ENCODE measurements around the gene GET4. TPM values are rescaled to one million over a fixed set of nuclear protein-coding genes. Genes with fewer than 3 reads are reported as not detected.
A peak's percentile ranks its signal among the peaks of the same experiment; 100 is the strongest.

The GET4 gene
- total and polyA plus RNA-seq, 2 of the 13 experiments (the other 11 are each of a cell fraction or from before 2014, with no cell fraction given) = 28.2 to 35.2 TPM

DNA sequence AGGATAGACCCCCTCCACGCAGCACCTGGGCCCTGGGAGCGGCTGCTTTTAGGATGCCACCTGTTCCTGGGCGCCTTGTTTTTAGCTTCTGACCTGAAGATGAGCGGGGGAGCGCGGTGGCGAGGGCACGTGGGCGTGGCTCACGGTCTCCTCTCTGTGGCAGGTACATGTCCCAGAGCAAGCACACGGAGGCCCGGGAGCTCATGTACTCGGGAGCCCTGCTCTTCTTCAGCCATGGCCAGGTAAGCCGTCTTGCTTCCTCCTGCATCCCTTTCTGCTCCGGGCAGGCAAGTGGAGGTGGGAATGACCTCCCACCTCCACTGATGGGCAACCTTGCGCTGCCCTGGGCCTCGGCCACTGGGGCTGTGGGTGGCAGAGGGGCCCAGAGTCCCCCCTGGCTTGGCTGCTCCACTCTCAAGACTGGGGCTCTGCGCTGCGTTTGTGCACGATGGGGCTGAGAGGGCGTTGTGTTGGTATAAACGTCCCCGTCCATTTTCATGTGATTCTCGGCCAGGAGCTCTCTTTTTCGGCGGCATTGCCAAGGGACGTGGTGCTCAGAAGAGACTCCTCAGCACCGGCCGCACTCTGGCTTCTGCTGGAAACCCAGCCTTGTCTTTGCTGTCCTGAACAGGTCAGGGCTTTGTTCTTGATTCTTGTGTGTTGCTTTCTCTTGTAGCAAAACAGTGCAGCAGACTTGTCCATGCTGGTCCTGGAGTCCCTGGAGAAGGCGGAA is 9.7 kb downstream of the GET4 start:
- peaks cover 33 to 46% of the 10 kb centered on the region in 2 experiments; a peak in 4 of 5 replicates for H3K36me3 ChIP-seq (replicated peaks in 1 of 2; ENCODE audit: control insufficient read depth in 1 of 2, insufficient read depth in 2 of 2, low read length in 2 of 2)
- in situ Hi-C loops (cut with HindIII; ENCODE audit: extremely low pct_ligation_motif_present, low pct_unique_long_range_greater_than_20kb) (no loop called here), intact Hi-C loops (cut with micrococcal nuclease; ENCODE audit: unreplicated experiment) (no loop called here)
- TF ChIP-seq SRSF1 (optimal IDR thresholded peaks at IDR 0.05; ENCODE audit: low read depth, low read length) = no peak
- peak; percentile 7 for TF ChIP-seq AGO2 (optimal IDR thresholded peaks at IDR 0.05; ENCODE audit: low read depth, low read length)
- peaks cover 22% of the 10 kb centered on the region; the same call in 1 of the 2 replicates for H4K20me1 ChIP-seq (ENCODE audit: insufficient read depth, low read length)
- CTCF ChIA-PET (ENCODE audit: low intra/inter-chr PET ratio, low total read pairs) = no interaction called here
- 94% methylated on average over 24 of the region's 30 CpGs for WGBS (ENCODE audit: low lambda C conversion rate)
- ATAC-seq (no peak), FAIRE-seq (no peak), DNase-seq (ENCODE audit: low spot score) (no peak)
- H3K27me3 ChIP-seq (ENCODE audit: control insufficient read depth in 1 of 2, insufficient read depth in 2 of 2, low read length in 2 of 2) = no peaks in the 10 kb centered on the region
- no peak overlapping the region for H3K4me3 ChIP-seq (replicated peaks in 1 of 3; ENCODE audit: insufficient read depth in 1 of 3, low read depth in 2 of 3, low read length in 3 of 3)
- H3K4me1 ChIP-seq (ENCODE audit: insufficient read depth, low read length) = peaks cover 13% of the 10 kb centered on the region
- no peak overlapping the region for H3K4me2 ChIP-seq (ENCODE audit: low read depth, low read length)
- BruUV-seq (replicated peaks) = no TSS peak
- H3K79me2 ChIP-seq (ENCODE audit: insufficient read depth, low read length) = peaks cover 75% of the 10 kb centered on the region
- H3K27ac ChIP-seq (ENCODE audit: extremely low read length, insufficient read depth, low read length) = no peak overlapping the region
- H3K9me3 ChIP-seq (ENCODE audit: low read length) = no peaks in the 10 kb centered on the region
- POLR2A ChIA-PET = no interaction called here
- no peak overlapping the region for H2AFZ ChIP-seq (ENCODE audit: low read length)
- H3K9ac ChIP-seq (ENCODE audit: insufficient read depth, low read depth, low read length) = no peak overlapping the region

DNA sequence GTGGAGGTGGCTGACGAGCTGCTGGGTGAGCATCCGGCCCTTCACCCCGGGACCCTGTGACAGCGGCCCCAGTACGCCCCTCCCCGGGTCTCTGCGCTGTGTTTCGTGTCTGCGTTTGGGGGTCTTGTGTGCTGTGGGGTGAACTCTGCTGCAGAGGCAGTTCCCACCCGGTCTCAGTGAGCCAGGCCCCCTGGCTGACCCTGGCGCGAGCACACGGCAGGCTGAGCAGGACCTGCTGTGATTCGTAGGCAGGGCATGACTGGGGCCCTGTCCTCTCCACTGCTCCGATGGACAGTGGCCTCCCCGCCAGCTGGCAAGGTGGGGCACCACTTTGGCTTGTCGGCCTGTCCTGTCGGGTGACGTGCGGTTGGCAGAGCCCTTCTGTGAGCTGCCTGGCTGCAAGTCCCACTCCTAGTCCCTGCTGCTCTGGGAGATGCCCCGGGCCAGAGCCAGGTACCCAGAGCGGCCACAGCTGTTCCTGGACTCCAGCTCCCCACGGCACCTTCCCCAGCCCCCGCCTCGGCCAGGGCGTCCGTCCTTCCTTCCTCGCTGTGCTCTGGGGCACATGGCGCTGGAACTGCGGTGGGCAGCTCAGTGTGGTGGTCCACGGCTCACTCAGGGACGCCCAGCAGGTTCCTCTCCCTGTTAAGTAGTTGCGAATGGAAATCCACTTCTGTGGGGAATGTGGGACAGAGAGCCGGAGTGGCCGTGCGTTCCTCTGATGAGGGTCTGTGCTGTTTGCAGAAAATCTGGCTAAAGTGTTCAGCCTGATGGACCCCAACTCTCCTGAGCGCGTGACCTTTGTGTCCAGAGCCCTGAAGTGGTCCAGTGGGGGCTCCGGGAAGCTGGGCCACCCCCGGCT is 10.5 kb downstream of the GET4 start:
- CTCF ChIA-PET (ENCODE audit: low intra/inter-chr PET ratio, low total read pairs) = no interaction called here
- peaks cover 13% of the 10 kb centered on the region for H3K4me1 ChIP-seq (ENCODE audit: insufficient read depth, low read length)
- BruUV-seq (replicated peaks) = no TSS peak
- H2AFZ ChIP-seq (ENCODE audit: low read length) = no peak overlapping the region
- TF ChIP-seq ZMYM4 (CRISPR knock-in tag; IDR thresholded peaks at IDR 0.05) (no peak), ZNF530 (CRISPR knock-in tag; IDR thresholded peaks at IDR 0.05; ENCODE audit: low read depth) (no peak), AGO2 (optimal IDR thresholded peaks at IDR 0.05; ENCODE audit: low read depth, low read length) (peak; percentile 41), PITX1 (CRISPR knock-in tag; IDR thresholded peaks at IDR 0.05) (no peak), PPARG (CRISPR knock-in tag; conservative IDR thresholded peaks at IDR 0.05) (no peak), HNRNPK (IDR thresholded peaks at IDR 0.05; ENCODE audit: low read depth, low read length, poor library complexity, severe bottlenecking) (no peak), HNRNPH1 (optimal IDR thresholded peaks at IDR 0.05; ENCODE audit: low read depth, low read length) (no peak)
- TF ChIP-seq, protein P1, sequence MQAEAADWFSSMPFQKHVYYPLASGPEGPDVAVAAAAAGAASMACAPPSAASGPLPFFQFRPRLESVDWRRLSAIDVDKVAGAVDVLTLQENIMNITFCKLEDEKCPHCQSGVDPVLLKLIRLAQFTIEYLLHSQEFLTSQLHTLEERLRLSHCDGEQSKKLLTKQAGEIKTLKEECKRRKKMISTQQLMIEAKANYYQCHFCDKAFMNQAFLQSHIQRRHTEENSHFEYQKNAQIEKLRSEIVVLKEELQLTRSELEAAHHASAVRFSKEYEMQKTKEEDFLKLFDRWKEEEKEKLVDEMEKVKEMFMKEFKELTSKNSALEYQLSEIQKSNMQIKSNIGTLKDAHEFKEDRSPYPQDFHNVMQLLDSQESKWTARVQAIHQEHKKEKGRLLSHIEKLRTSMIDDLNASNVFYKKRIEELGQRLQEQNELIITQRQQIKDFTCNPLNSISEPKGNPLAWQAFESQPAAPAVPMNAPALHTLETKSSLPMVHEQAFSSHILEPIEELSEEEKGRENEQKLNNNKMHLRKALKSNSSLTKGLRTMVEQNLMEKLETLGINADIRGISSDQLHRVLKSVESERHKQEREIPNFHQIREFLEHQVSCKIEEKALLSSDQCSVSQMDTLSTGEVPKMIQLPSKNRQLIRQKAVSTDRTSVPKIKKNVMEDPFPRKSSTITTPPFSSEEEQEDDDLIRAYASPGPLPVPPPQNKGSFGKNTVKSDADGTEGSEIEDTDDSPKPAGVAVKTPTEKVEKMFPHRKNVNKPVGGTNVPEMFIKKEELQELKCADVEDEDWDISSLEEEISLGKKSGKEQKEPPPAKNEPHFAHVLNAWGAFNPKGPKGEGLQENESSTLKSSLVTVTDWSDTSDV (CRISPR knock-in tag; IDR thresholded peaks at IDR 0.05) = peak; percentile 44; the same call in 1 of the 2 replicates
- TF ChIP-seq, protein P2, sequence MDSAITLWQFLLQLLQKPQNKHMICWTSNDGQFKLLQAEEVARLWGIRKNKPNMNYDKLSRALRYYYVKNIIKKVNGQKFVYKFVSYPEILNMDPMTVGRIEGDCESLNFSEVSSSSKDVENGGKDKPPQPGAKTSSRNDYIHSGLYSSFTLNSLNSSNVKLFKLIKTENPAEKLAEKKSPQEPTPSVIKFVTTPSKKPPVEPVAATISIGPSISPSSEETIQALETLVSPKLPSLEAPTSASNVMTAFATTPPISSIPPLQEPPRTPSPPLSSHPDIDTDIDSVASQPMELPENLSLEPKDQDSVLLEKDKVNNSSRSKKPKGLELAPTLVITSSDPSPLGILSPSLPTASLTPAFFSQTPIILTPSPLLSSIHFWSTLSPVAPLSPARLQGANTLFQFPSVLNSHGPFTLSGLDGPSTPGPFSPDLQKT (CRISPR knock-in tag; IDR thresholded peaks at IDR 0.05; ENCODE audit: borderline replicate concordance) = no peak
- POLR2A ChIA-PET = interaction anchor here (1.4 kb wide), 1 partner anchor 14 kb away, joined by 4 read pairs; no protein-coding TSS in a partner anchor
- no peak overlapping the region for H3K9ac ChIP-seq (ENCODE audit: insufficient read depth, low read depth, low read length)
- H3K4me2 ChIP-seq (ENCODE audit: low read depth, low read length) = no peak overlapping the region
- H3K27me3 ChIP-seq (ENCODE audit: control insufficient read depth in 1 of 2, insufficient read depth in 2 of 2, low read length in 2 of 2) = no peaks in the 10 kb centered on the region
- intact Hi-C loops (cut with micrococcal nuclease; ENCODE audit: unreplicated experiment) (no loop called here), in situ Hi-C loops (cut with HindIII; ENCODE audit: extremely low pct_ligation_motif_present, low pct_unique_long_range_greater_than_20kb) (no loop called here)
- H3K27ac ChIP-seq (ENCODE audit: extremely low read length, insufficient read depth, low read length) = no peak overlapping the region
- DNase-seq (ENCODE audit: low spot score) = no peak
- WGBS (ENCODE audit: low lambda C conversion rate) = 95% methylated on average over 22 of the region's 40 CpGs
- FAIRE-seq = no peak
- H3K9me3 ChIP-seq (ENCODE audit: low read length) = no peaks in the 10 kb centered on the region
- H3K36me3 ChIP-seq (replicated peaks in 1 of 2; ENCODE audit: control insufficient read depth in 1 of 2, insufficient read depth in 2 of 2, low read length in 2 of 2) = peaks cover 37 to 54% of the 10 kb centered on the region in 2 experiments; a peak in 4 of 5 replicates
- peaks cover 68% of the 10 kb centered on the region for H3K79me2 ChIP-seq (ENCODE audit: insufficient read depth, low read length)
- no peak for ATAC-seq
- peaks cover 19% of the 10 kb centered on the region; the same call in 1 of the 2 replicates for H4K20me1 ChIP-seq (ENCODE audit: insufficient read depth, low read length)
- no peak overlapping the region for H3K4me3 ChIP-seq (replicated peaks in 1 of 3; ENCODE audit: insufficient read depth in 1 of 3, low read depth in 2 of 3, low read length in 3 of 3)

Data from HepG2 (cell line).